Prostate gland (tissue), 2 donors: ENCODE measurements around the gene SEMA6A. TPM values are rescaled to one million over a fixed set of nuclear protein-coding genes. Genes with fewer than 3 reads are reported as not detected.

Source experiments
- DNase-seq: peaks from one replicate; pipeline ENCODE4 v3.0.0-alpha.2; 2019; ENCODE audit warnings: low spot score
- H3K27ac ChIP-seq, 2 donors: fragments of 200-600 bp; sonication (generic); 2 replicates each; pipeline ENCODE4 v1.5.1; 2017 to 2019
- H3K27me3 ChIP-seq: fragments of 200-600 bp; sonication (generic); replicated peaks from 2 replicates; pipeline ENCODE4 v1.5.1; 2019; ENCODE audit not compliant: insufficient read depth
- H3K36me3 ChIP-seq, 2 donors: fragments of 200-600 bp; sonication (generic); 1 replicate in 1 of 2; 2 replicates in 1 of 2; pipeline versions ENCODE4 v1.5.1 to v1.8.1; 2017 to 2019
- H3K4me1 ChIP-seq: fragments of 200-600 bp; sonication (generic); replicated peaks from 2 replicates; pipeline ENCODE4 v1.5.1; 2019
- H3K4me3 ChIP-seq, 2 donors: fragments of 200-600 bp; sonication (generic); 2 replicates each; pipeline ENCODE4 v1.5.1; 2017 to 2019
- H3K9me3 ChIP-seq: fragments of 200-600 bp; sonication (generic); 2 replicates; pipeline ENCODE4 v1.5.1; 2017
- POLR2A ChIP-seq: fragments of 450-650 bp; IDR thresholded peaks from one replicate; pipeline ENCODE4 v1.6.1; 2016; ENCODE audit warnings: antibody characterized with exemption, mild to moderate bottlenecking
- POLR2AphosphoS5 ChIP-seq: sonication (generic); formaldehyde crosslinking; IDR thresholded peaks from one replicate; pipeline ENCODE4 v1.6.1; 2017; ENCODE audit warnings: antibody characterized with exemption
- WGBS: methylation state at CpG from one replicate; pipeline ENCODE4 v1.1.5; 2018; 5-methylcytosine and 5-hydroxymethylcytosine counted together
- intact Hi-C: fragments of 100-400 bp; cut with DNase I; formaldehyde crosslinking; loops from one replicate; pipeline ENCODE4 v1.14.2; 2022
- total RNA-seq, 2 donors: library from RNA; depleted of rRNA; stranded (reverse); fragments of >200 nt; gene quantifications; one replicate each; pipeline ENCODE4 v1.1.0, GENCODE V29; 2016
- TF ChIP-seq, protein P1 (sequence below), 4 experiments: fragments of 200-600 bp in 2 of 4; fragments of 450-650 bp in 2 of 4; sonication (generic) in 2 of 4; IDR thresholded peaks; 1 replicate in 3 of 4; 2 replicates in 1 of 4; pipeline ENCODE4 v1.5.1; 2016 to 2019; ENCODE audit warnings: antibody characterized with exemption in 4 of 4, mild to moderate bottlenecking in 2 of 4, moderate library complexity in 2 of 4

SEMA6A gene
- total RNA-seq, 2 donors from 2014 or later: 12.8 to 57.1 TPM

DNA sequence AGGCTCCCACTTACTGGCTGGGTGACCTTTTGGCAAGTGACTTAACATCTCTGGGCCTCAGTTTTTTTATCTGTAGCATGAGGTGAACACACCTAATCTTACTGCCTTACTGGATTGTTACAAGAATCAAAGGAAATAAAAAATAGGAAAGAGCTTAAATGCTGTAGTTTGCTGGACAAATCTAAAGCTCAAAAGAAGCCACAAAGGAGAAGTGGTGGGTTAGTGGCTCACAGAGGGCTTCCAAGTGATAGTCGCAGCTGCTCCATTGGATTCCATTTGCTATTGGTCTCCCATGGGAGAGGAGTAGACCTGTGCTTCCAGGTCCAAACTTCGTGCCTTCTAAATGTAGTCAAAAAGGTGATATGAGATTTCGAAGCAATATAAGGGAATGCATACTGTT lies 123.6 kb downstream of the SEMA6A start:
- H3K4me3 ChIP-seq: no peak overlapping the region
- intact Hi-C loops: no loop called here
- no peak for TF ChIP-seq POLR2A
- TF ChIP-seq POLR2AphosphoS5: no peak
- TF ChIP-seq, protein P1, sequence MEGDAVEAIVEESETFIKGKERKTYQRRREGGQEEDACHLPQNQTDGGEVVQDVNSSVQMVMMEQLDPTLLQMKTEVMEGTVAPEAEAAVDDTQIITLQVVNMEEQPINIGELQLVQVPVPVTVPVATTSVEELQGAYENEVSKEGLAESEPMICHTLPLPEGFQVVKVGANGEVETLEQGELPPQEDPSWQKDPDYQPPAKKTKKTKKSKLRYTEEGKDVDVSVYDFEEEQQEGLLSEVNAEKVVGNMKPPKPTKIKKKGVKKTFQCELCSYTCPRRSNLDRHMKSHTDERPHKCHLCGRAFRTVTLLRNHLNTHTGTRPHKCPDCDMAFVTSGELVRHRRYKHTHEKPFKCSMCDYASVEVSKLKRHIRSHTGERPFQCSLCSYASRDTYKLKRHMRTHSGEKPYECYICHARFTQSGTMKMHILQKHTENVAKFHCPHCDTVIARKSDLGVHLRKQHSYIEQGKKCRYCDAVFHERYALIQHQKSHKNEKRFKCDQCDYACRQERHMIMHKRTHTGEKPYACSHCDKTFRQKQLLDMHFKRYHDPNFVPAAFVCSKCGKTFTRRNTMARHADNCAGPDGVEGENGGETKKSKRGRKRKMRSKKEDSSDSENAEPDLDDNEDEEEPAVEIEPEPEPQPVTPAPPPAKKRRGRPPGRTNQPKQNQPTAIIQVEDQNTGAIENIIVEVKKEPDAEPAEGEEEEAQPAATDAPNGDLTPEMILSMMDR (IDR thresholded peaks at IDR 0.05): no peak
- H3K36me3 ChIP-seq: no peaks in the 10 kb centered on the region
- no peak overlapping the region for H3K27ac ChIP-seq
- H3K9me3 ChIP-seq: no peaks in the 10 kb centered on the region
- no peaks in the 10 kb centered on the region for H3K27me3 ChIP-seq
- WGBS: 94% methylated on average over 3 of the region's 3 CpGs
- H3K4me1 ChIP-seq: no peaks in the 10 kb centered on the region
- no peak for DNase-seq

DNA sequence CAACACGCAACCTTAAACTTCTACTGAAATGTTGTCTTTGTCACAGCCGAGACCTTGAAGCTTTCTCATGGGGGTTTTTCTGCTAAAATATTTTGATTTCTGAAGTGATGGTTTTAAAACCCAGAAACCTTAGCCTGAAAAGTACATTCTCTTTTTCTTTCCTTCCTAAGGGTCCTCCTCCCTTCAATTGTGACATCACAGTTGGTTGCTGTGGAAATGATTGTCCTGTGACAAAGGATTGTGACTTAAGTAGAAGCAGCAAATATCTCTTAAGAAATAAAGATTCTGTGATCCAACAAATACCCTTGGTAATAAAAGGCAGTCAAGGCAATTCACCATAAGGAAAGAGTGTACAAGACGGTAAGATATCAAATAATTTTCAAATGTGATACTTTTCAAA lies 125.2 kb downstream of the SEMA6A start:
- Histone ChIP-seq H3K9me3 (no peaks in the 10 kb centered on the region), H3K4me1 (no peaks in the 10 kb centered on the region), H3K36me3 (no peaks in the 10 kb centered on the region), H3K27me3 (no peaks in the 10 kb centered on the region), H3K4me3 (no peak overlapping the region), H3K27ac (no peak overlapping the region)
- intact Hi-C loops: no loop called here
- WGBS: 98% methylated on average over 3 of the region's 3 CpGs
- TF ChIP-seq, protein P1 (IDR thresholded peaks at IDR 0.05): no peak
- no peak for TF ChIP-seq POLR2AphosphoS5
- TF ChIP-seq POLR2A: no peak
- no peak for DNase-seq

DNA sequence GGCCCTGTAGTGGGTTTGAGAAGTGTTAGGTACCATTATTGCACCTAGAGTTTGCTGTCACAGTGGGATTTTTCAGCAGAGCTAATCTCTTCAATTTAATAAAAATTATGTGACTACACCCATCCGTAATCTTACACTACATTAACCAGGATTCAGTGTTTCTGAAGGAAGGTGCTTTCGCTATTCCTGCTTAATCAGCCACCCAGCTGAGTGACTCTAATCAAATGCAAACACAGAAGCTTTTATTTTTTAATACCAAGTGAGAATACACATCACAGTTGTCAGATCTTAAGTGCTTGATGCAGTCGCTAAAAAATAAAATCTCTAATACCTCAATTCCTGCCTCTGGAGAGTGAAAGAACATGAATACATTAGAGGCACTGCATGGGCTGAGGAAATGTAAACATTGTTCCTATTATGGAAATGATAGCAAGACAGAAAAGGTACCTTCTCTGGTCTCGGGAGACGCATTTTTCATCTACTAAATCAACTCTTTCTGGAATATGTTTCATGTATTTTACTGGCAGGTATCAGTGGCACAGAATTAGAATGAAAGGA lies 125.7 kb downstream of the SEMA6A start:
- DNase-seq: no peak
- TF ChIP-seq, protein P1 (IDR thresholded peaks at IDR 0.05): no peak
- TF ChIP-seq POLR2AphosphoS5: no peak
- no peak for TF ChIP-seq POLR2A
- Histone ChIP-seq H3K27me3 (no peaks in the 10 kb centered on the region), H3K36me3 (no peaks in the 10 kb centered on the region), H3K27ac (no peak overlapping the region), H3K4me1 (no peaks in the 10 kb centered on the region), H3K4me3 (no peak overlapping the region), H3K9me3 (no peaks in the 10 kb centered on the region)
- 76% methylated on average over 5 of the region's 5 CpGs for WGBS
- intact Hi-C loops: no loop called here

DNA sequence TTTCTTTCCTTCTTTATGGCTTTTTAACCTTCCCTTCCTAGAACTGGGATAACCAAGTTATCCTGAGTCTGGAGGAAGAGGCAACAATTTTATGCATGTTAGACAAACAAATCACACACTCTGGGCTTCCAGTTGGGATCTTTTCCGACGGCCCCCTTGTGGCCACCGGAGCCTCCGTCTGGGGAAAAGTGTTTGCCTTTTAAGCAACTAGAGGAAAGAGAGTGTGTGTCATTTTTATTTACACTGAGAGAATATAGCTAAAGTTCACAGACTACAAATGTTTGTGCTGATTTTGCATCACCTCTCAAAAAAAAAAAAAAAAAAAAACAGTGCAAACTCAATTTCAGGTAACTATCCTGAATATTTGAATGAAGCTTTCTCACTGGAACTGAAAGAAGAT lies 126.2 kb downstream of the SEMA6A start:
- intact Hi-C loops: no loop called here
- H3K4me1 ChIP-seq: no peaks in the 10 kb centered on the region
- 76% methylated on average over 4 of the region's 4 CpGs for WGBS
- TF ChIP-seq POLR2A (no peak), POLR2AphosphoS5 (no peak)
- TF ChIP-seq, protein P1 (IDR thresholded peaks at IDR 0.05): no peak
- no peak overlapping the region for H3K4me3 ChIP-seq
- no peak overlapping the region for H3K27ac ChIP-seq
- no peaks in the 10 kb centered on the region for H3K9me3 ChIP-seq
- H3K36me3 ChIP-seq: no peaks in the 10 kb centered on the region
- DNase-seq: no peak
- H3K27me3 ChIP-seq: no peaks in the 10 kb centered on the region

DNA sequence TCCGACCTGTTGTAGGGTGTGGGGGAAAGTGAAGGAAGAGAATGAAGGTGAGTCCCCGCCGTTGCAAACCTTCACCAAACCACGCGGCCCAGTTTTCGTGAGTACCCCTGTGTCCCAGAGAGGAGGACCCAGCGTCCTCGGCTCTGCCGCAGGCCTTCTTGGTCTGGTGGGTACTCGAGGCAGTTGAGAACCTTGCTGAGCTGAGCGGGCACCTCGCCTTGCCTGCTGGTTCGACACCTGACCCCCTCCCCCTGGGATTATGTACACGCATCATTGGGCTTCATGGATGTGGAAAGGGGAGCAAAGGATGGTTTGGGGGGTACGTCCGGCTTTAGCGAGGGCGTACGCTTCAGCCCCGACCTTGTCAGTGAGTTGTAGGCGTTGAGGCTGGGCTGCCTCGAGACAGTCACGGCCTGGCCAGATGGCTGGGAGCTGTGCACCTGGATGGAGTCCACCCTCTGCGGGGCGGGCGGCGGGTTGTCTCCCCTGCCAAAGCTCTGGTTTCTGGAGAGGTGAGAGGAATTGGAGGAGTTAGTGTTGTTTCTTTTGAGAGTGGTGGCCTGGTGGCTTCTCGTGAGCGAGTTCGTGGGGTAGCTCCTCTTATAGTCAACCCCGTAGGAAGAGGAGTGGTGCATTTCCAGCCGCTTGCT lies 128.1 kb downstream of the SEMA6A start:
- intact Hi-C loops: no loop called here
- Histone ChIP-seq H3K27ac (no peak overlapping the region), H3K36me3 (no peaks in the 10 kb centered on the region), H3K4me3 (no peak overlapping the region), H3K4me1 (no peaks in the 10 kb centered on the region), H3K27me3 (no peaks in the 10 kb centered on the region), H3K9me3 (no peaks in the 10 kb centered on the region)
- DNase-seq: no peak
- WGBS: 96% methylated on average over 32 of the region's 32 CpGs
- TF ChIP-seq POLR2A (no peak), POLR2AphosphoS5 (no peak)
- TF ChIP-seq, protein P1 (IDR thresholded peaks at IDR 0.05): no peak
